Esophagus squamous epithelium (tissue), 4 donors: ENCODE results near the gene TIE1.

ENCODE experiments used
- POLR2A ChIP-seq, 4 donors: fragments of 450-650 bp; IDR thresholded peaks; one replicate each; pipeline ENCODE4 v1.6.1; 2017; ENCODE audit warnings: antibody characterized with exemption in 4 of 4, mild to moderate bottlenecking in 4 of 4, moderate library complexity in 3 of 4
- TF ChIP-seq, protein P1 (sequence below), 6 experiments: fragments of 450-650 bp in 4 of 6; fragments of 200-600 bp in 2 of 6; sonication (generic) in 2 of 6; IDR thresholded peaks; one replicate each; pipeline ENCODE4 v1.5.1; 2016 to 2019; ENCODE audit warnings: antibody characterized with exemption in 6 of 6, mild to moderate bottlenecking in 4 of 6, moderate library complexity in 4 of 6

DNA sequence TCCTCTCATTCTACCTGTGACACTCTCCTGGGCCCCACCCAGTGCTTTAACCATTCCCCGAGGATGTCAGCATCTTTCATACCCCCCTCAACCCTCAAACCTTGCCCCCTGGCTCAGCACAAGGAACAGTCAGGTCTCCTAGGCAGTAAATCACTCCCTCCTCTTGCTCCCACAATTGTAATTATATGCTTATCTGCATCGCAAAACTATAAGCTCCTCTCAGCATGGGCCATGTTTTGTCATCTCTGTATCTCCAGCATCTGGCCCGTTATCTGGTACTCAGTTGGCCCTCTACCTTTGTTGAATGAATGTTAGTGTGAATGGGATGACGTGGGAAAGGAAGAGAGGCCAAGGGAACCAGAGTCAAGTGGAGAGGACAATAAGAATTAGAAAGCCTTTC is 69.8 kb downstream of the TIE1 start:
- TF ChIP-seq, protein P1, sequence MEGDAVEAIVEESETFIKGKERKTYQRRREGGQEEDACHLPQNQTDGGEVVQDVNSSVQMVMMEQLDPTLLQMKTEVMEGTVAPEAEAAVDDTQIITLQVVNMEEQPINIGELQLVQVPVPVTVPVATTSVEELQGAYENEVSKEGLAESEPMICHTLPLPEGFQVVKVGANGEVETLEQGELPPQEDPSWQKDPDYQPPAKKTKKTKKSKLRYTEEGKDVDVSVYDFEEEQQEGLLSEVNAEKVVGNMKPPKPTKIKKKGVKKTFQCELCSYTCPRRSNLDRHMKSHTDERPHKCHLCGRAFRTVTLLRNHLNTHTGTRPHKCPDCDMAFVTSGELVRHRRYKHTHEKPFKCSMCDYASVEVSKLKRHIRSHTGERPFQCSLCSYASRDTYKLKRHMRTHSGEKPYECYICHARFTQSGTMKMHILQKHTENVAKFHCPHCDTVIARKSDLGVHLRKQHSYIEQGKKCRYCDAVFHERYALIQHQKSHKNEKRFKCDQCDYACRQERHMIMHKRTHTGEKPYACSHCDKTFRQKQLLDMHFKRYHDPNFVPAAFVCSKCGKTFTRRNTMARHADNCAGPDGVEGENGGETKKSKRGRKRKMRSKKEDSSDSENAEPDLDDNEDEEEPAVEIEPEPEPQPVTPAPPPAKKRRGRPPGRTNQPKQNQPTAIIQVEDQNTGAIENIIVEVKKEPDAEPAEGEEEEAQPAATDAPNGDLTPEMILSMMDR (IDR thresholded peaks at IDR 0.05): no peak
- no peak for TF ChIP-seq POLR2A (IDR thresholded peaks at IDR 0.05)
